ENCODE measurements around the gene ZNF407. TPM values are rescaled to one million over a fixed set of nuclear protein-coding genes. Genes with fewer than 3 reads are reported as not detected.

The ZNF407 gene
- total and polyA plus RNA-seq, 2 experiments from 2014 or later, result 2.1 to 10.4 TPM

DNA sequence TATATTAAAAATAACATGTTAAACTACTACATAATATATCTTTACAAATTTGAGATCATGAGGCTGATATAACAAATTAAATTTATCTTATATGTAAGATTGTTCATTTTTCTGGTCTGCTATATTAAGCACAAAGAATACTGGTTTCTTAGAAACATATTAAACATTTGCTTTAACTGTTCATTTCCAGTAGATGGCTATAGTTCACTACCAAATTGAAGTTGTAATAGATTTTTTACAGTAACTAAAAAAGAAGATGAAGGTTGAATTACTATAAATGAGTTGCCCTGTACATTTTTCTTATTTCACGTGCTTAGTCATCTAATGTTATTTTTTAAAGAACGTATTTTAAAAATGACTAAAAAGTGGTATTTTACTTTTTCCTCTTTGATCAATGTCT lies 57.0 kb downstream of the ZNF407 start:
- H3K4me3 Mint-ChIP-seq, result no peak overlapping the region
- Histone ChIP-seq H3K4me3 (no peak overlapping the region), H4K20me1 (replicated peaks; ENCODE audit: insufficient read depth) (no peaks in the 10 kb centered on the region), H3K27ac (ENCODE audit: low read depth) (no peak overlapping the region), H3F3A (replicated peaks; ENCODE audit: low read depth) (no peaks in the 10 kb centered on the region), H3K27me3 (ENCODE audit: insufficient read depth) (no peaks in the 10 kb centered on the region), H3K79me2 (replicated peaks; ENCODE audit: insufficient read depth) (no peaks in the 10 kb centered on the region), H3K9me2 (ENCODE audit: insufficient read depth) (no peaks in the 10 kb centered on the region), H2AFZ (no peak overlapping the region), H3K4me1 (ENCODE audit: insufficient read depth) (no peaks in the 10 kb centered on the region), H3K4me2 (no peak overlapping the region), H3K36me3 (ENCODE audit: insufficient read depth) (no peaks in the 10 kb centered on the region)
- H3K9me3 Mint-ChIP-seq, result no peaks in the 10 kb centered on the region
- H3K4me1 Mint-ChIP-seq, result peaks cover 10% of the 10 kb centered on the region
- H3K27ac Mint-ChIP-seq, result no peak overlapping the region
- no peak for TF ChIP-seq POLR2AphosphoS5 (IDR thresholded peaks at IDR 0.05; ENCODE audit: low read depth)
- TF ChIP-seq STAT1 (IDR thresholded peaks at IDR 0.05; ENCODE audit: unreplicated experiment), result no peak
- TF ChIP-seq, protein P1, sequence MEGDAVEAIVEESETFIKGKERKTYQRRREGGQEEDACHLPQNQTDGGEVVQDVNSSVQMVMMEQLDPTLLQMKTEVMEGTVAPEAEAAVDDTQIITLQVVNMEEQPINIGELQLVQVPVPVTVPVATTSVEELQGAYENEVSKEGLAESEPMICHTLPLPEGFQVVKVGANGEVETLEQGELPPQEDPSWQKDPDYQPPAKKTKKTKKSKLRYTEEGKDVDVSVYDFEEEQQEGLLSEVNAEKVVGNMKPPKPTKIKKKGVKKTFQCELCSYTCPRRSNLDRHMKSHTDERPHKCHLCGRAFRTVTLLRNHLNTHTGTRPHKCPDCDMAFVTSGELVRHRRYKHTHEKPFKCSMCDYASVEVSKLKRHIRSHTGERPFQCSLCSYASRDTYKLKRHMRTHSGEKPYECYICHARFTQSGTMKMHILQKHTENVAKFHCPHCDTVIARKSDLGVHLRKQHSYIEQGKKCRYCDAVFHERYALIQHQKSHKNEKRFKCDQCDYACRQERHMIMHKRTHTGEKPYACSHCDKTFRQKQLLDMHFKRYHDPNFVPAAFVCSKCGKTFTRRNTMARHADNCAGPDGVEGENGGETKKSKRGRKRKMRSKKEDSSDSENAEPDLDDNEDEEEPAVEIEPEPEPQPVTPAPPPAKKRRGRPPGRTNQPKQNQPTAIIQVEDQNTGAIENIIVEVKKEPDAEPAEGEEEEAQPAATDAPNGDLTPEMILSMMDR (conservative IDR thresholded peaks at IDR 0.05; ENCODE audit: low read depth in 2 of 2), result no peak; a peak in 1 of 4 replicates
- no peak for TF ChIP-seq JUNB (IDR thresholded peaks at IDR 0.05; ENCODE audit: unreplicated experiment)
- TF ChIP-seq NANOG (IDR thresholded peaks at IDR 0.05; ENCODE audit: borderline replicate concordance), result no peak
- TF ChIP-seq, protein P2, sequence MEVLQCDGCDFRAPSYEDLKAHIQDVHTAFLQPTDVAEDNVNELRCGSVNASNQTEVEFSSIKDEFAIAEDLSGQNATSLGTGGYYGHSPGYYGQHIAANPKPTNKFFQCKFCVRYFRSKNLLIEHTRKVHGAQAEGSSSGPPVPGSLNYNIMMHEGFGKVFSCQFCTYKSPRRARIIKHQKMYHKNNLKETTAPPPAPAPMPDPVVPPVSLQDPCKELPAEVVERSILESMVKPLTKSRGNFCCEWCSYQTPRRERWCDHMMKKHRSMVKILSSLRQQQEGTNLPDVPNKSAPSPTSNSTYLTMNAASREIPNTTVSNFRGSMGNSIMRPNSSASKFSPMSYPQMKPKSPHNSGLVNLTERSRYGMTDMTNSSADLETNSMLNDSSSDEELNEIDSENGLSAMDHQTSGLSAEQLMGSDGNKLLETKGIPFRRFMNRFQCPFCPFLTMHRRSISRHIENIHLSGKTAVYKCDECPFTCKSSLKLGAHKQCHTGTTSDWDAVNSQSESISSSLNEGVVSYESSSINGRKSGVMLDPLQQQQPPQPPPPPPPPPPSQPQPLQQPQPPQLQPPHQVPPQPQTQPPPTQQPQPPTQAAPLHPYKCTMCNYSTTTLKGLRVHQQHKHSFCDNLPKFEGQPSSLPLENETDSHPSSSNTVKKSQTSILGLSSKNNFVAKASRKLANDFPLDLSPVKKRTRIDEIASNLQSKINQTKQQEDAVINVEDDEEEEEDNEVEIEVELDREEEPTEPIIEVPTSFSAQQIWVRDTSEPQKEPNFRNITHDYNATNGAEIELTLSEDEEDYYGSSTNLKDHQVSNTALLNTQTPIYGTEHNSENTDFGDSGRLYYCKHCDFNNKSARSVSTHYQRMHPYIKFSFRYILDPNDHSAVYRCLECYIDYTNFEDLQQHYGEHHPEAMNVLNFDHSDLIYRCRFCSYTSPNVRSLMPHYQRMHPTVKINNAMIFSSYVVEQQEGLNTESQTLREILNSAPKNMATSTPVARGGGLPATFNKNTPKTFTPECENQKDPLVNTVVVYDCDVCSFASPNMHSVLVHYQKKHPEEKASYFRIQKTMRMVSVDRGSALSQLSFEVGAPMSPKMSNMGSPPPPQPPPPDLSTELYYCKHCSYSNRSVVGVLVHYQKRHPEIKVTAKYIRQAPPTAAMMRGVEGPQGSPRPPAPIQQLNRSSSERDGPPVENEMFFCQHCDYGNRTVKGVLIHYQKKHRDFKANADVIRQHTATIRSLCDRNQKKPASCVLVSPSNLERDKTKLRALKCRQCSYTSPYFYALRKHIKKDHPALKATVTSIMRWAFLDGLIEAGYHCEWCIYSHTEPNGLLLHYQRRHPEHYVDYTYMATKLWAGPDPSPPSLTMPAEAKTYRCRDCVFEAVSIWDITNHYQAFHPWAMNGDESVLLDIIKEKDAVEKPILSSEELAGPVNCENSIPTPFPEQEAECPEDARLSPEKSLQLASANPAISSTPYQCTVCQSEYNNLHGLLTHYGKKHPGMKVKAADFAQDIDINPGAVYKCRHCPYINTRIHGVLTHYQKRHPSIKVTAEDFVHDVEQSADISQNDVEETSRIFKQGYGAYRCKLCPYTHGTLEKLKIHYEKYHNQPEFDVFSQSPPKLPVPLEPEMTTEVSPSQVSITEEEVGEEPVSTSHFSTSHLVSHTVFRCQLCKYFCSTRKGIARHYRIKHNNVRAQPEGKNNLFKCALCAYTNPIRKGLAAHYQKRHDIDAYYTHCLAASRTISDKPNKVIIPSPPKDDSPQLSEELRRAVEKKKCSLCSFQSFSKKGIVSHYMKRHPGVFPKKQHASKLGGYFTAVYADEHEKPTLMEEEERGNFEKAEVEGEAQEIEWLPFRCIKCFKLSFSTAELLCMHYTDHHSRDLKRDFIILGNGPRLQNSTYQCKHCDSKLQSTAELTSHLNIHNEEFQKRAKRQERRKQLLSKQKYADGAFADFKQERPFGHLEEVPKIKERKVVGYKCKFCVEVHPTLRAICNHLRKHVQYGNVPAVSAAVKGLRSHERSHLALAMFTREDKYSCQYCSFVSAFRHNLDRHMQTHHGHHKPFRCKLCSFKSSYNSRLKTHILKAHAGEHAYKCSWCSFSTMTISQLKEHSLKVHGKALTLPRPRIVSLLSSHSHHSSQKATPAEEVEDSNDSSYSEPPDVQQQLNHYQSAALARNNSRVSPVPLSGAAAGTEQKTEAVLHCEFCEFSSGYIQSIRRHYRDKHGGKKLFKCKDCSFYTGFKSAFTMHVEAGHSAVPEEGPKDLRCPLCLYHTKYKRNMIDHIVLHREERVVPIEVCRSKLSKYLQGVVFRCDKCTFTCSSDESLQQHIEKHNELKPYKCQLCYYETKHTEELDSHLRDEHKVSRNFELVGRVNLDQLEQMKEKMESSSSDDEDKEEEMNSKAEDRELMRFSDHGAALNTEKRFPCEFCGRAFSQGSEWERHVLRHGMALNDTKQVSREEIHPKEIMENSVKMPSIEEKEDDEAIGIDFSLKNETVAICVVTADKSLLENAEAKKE (CRISPR knock-in tag; IDR thresholded peaks at IDR 0.05), result no peak
- no peak for TF ChIP-seq ZNF331 (CRISPR knock-in tag; IDR thresholded peaks at IDR 0.05; ENCODE audit: low read depth)
- TF ChIP-seq EZH2 (IDR thresholded peaks at IDR 0.05; ENCODE audit: low read depth, unreplicated experiment), result no peak
- no peak for TF ChIP-seq EZH2phosphoT487 (IDR thresholded peaks at IDR 0.05; ENCODE audit: unreplicated experiment)
- H3K36me3 Mint-ChIP-seq (ENCODE audit: low read depth), result no peaks in the 10 kb centered on the region
- H3K27me3 Mint-ChIP-seq (ENCODE audit: insufficient read depth, low read depth, poor library complexity), result no peaks in the 10 kb centered on the region
- ATAC-seq (no peak), DNase-seq (ENCODE audit: low spot score) (no peak)
